HL-60 (cell line): ENCODE results near the gene GRID2.

Experiments used
- GABPA ChIP-seq: IDR thresholded peaks from 2 replicates; pipeline ENCODE4 v1.6.1; 2012; ENCODE audit warnings: low read depth
- TF ChIP-seq, protein P1 (sequence below): IDR thresholded peaks from one replicate; pipeline ENCODE4 v1.5.1; 2011; ENCODE audit warnings: low read length, control low read depth, inconsistent platforms; ENCODE audit not compliant: insufficient read depth

DNA sequence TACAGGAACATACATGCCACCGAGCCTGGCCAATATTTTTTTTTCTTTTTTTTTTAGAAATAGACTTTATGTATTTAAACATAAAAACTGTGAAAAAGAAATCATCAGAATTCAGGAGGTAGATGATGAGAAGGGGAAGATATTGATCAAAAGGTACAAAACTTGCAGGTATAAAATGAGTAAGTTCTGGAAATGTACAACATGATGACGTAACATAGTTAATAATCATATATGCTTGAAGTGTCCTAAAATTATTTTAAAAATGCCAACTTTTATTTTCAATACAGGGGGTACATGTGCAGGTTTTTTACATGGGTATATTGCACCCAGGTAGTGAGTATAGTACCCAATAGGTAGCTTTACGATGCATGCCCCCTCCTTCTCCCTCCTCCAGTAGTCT lies 337.6 kb downstream of the GRID2 start:
- TF ChIP-seq, protein P1, sequence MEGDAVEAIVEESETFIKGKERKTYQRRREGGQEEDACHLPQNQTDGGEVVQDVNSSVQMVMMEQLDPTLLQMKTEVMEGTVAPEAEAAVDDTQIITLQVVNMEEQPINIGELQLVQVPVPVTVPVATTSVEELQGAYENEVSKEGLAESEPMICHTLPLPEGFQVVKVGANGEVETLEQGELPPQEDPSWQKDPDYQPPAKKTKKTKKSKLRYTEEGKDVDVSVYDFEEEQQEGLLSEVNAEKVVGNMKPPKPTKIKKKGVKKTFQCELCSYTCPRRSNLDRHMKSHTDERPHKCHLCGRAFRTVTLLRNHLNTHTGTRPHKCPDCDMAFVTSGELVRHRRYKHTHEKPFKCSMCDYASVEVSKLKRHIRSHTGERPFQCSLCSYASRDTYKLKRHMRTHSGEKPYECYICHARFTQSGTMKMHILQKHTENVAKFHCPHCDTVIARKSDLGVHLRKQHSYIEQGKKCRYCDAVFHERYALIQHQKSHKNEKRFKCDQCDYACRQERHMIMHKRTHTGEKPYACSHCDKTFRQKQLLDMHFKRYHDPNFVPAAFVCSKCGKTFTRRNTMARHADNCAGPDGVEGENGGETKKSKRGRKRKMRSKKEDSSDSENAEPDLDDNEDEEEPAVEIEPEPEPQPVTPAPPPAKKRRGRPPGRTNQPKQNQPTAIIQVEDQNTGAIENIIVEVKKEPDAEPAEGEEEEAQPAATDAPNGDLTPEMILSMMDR = no peak
- no peak for TF ChIP-seq GABPA
